Activated CD8-positive, alpha-beta memory T cell treated with anti-CD3 and anti-CD28 coated beads for 1 hour (primary cell): ENCODE results near the gene LYSMD3.

ENCODE experiments used
- DNase-seq, 2 donors: peaks; one replicate each; pipeline ENCODE4 v3.0.0-alpha.2; 2020; ENCODE audit warnings: low read depth in 1 of 2; ENCODE audit errors: extremely low read depth in 1 of 2

The LYSMD3 gene

GRCh38 chr5:90548069-90548593 is 18.7 kb upstream of the LYSMD3 start:
- DNase-seq = no peak

GRCh38 chr5:90547072-90547536 is 17.7 kb upstream of the LYSMD3 start:
- DNase-seq = no peak

GRCh38 chr5:90546216-90546837 is 16.9 kb upstream of the LYSMD3 start:
- DNase-seq = no peak

DNA sequence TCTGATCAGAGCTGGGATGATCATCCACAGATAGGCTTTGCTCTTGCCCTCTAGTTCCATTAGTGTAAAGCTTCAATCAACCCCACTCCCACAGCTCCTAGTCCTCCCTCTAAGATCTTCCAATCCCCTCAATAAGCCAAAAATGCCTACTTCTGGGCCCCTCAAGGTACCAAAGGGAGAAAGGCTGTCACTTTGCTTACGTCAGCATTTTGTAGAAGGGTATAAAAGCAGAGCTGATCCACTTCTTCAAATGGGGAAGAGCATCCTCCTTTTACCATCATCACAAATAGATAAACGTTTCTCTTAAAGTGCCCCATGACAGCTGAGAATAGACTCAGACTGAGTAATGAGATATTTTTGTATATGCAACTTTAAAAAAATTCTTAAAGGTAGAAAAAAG is 16.1 kb upstream of the LYSMD3 start:
- DNase-seq = no peak

GRCh38 chr5:90542827-90543519 is 13.6 kb upstream of the LYSMD3 start:
- no peak for DNase-seq

GRCh38 chr5:90534922-90535321 is 5.5 kb upstream of the LYSMD3 start:
- DNase-seq = no peak

- no peak for DNase-seq
Observed at GRCh38 chr5:90533794-90534193, 4.4 kb upstream of the LYSMD3 start.

- no peak for DNase-seq
Observed at GRCh38 chr5:90530736-90531487, 1.5 kb upstream of the LYSMD3 start.

DNA sequence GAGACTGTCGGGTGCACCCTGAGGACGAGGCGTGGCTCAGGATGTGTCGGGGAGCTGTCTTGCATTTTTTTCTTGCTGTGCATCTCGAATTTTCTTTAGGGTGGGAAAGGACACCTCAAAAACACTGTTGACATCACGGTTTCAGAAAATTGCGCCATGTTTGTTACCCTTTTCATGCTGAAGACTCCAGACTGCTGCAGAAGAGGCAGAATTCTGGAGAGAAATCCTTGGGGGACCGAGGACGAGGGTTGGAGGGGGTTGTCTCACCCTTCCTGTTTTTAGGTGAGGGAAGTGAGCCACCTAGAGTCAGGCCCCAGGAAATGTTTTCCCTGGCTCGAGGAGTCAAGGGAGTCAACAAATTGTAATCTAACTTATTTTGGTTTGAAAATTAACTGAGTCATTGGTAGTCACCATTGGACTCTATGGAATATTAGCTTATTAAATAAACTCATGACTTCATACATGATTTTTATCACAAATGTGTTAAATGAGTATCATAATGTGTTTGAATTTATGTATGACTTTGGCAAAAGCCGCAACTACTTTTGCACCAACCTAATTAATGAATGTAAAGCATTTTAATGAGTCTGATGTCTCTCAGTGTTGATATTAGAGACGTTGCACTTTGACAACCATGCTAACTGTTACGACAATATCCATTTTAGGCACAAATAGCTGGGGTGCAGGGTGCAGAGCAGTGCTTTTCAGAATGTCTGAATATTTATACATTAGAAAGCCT is 724 bp upstream of the LYSMD3 start:
- peak; percentile 16 to 25 for DNase-seq

- DNase-seq = no peak
Observed at GRCh38 chr5:90528601-90529193, 687 bp downstream of the LYSMD3 start.

DNA sequence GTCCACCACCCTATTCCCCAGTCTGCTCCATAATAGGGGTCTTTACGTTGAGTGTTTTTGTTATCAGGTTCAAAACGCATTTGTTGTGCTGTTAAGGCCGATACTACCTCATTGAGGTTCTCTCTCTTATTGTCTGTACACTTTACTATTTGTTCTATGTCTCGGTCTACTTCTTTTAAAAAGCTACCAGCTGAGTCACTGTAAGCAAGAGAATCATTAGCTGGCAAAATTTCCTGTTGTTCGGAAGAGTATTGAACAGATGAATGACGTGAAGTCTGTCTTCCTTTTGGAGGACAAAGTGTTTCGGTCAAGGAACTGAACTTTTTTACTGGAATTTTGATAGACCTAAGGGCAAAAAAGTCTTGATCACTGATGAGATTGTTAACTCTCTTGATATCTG is 10.3 kb downstream of the LYSMD3 start:
- no peak for DNase-seq

DNA sequence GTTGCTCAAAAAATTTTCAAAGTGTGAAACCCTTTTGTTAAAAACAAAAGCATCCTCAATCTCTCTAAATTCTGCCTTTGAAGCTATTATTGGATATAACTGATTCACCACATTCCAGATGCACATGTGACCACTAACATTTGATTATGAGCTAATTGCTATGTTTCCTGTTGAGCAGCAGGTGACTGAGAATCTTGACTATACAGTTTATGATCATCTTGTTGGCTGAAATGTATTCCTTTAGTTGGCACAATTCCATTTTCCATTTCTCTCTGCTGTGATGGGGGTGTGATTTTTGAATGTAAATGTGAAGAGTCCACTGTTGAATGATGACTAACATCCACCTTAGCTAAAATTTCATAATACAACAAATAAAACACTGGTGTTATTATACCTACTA is 10.7 kb downstream of the LYSMD3 start:
- no peak for DNase-seq

DNA sequence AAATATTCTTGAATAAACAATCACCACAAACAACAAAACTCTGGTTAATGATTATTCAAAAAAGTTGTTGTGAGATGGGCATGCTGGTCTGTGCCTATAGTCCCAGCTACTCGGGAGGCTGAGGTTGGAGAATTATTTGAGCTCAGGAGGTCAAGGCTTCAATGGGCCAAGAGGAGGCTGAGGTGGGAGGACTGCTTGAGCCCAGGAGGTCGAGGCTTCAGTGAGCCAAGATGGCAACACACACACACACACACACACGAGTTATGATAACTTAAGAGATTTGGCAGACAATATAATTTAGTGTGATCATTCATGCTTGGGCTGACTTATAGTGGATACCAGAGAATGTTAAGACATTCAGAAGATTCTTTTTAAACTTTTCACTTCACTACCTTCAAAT is 14.9 kb downstream of the LYSMD3 start:
- DNase-seq = no peak

DNA sequence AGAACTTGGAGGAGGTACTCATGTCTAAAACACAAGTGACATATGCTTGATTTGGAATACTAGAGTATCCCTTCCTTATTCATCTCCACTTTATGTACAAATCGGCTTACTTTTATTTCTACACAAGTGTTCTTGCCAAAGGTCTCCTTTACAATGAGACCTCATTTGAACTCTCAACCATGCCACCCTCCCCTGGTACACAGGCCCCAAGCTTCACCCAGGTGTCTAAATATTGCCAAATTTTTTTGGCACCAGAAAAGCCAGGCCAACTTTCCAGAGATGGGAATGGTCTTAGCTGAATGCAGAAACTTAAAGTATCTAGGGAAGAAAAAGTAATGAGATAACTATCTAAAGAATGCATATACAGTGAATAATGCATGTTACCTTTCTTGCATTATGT is 18.9 kb downstream of the LYSMD3 start:
- no peak for DNase-seq

DNA sequence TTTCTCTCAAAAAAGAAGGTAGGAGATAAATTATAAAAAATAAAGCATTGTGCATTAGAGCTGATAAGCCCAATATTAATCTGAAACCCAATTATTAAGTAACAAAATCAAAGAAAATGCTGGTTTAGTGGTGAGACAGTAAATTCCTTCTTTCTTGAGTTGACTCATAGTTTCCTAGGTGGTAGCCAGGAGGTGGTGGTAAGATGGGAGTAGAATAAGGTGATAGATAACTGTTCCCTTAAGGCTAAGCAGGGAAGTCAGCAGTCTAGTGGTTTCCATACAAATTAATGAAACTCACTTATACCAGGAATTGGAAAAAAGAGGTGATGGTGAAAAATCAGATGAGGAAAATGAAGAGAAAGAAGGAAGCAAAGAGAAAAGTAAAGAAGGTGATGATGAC is 23.2 kb downstream of the LYSMD3 start:
- no peak for DNase-seq

DNA sequence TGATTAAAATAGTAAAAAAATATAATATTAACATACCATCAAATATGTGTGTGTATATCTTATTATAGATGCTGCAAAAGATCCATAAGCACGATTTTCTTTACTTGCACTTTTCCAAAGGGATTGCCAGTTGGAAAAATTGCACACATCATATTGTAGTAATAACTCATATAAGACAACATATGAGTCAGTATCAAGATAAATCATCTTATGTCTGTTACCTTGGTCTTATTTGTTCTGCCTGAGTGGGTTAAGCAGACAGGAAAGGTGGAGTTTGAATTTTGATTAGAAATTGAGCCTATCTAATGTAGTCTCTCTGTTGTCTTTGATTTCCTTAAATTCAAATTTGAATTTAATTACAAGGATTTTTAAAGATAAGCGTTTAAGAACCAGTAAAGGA is 24.6 kb downstream of the LYSMD3 start:
- DNase-seq = no peak

- DNase-seq = no peak
Observed at GRCh38 chr5:90503596-90503995, 25.8 kb downstream of the LYSMD3 start.

GRCh38 chr5:90495146-90495545 is 34.2 kb downstream of the LYSMD3 start:
- no peak for DNase-seq

DNA sequence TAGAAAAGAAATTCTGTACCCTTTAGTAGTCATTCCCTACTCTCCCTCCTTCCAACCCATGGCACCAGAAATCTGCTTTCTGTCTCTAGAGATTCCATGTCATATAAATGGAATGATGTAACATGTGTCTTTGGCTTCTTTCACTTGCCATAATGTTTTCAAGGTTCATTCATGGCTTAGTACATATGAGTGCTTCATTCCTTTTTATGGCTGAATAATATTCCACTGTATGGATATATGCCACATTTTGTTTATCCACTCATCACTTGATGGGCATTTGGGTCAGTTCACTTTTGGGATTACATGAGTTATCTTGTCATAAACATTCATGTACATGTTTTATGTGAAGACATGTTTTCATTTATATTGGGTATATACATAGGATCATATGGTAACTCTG is 35.3 kb downstream of the LYSMD3 start:
- DNase-seq = no peak

GRCh38 chr5:90488791-90489190 is 40.6 kb downstream of the LYSMD3 start:
- no peak for DNase-seq

DNA sequence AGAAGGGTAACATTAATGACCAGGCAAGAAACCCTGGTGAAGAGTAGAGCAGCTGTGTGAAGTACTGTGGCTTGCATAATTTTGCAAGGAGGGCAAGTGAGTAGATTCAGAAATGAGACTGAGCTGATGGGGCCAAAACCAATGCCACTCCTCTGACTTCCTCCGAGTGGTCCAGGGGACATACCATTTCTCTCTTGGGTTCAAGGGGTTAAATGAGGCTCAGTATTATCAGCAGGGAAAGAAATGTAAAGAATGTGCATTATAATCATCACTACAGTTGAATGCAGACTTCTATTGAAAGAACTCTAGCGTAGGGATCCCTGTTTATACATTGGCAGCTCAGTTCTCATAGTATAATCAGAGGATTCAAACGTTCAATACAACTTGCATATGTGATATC is 44.8 kb downstream of the LYSMD3 start:
- DNase-seq = no peak
